ENCODE measurements around the gene NCS1.

DNA sequence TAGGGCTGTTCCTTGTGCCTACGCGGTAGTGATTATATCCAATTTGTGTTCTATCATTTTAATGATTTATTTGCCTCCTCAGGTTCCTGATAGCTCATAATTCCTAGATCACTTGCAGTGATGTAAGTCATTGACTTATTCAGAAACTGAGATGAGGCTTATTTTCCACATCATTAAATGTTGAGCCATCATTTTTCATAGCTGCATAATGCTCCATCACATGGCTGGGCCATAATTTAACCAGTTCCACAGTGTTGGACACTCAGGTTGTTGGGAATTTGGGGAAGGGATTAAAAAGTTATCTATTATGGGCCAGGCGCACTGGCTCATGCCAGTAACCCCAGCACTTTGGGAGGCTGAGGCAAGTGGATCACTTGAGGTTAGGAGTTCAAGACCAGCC, 57.6 kb downstream of the NCS1 start:
- no peak for TF ChIP-seq POLR2A (IDR thresholded peaks at IDR 0.05)
- no peak for TF ChIP-seq POLR2AphosphoS5 (IDR thresholded peaks at IDR 0.05)

Measured in gastroesophageal sphincter (tissue), 2 donors.